Measurements from ENCODE around the gene ECE2.

ECE2 gene

DNA sequence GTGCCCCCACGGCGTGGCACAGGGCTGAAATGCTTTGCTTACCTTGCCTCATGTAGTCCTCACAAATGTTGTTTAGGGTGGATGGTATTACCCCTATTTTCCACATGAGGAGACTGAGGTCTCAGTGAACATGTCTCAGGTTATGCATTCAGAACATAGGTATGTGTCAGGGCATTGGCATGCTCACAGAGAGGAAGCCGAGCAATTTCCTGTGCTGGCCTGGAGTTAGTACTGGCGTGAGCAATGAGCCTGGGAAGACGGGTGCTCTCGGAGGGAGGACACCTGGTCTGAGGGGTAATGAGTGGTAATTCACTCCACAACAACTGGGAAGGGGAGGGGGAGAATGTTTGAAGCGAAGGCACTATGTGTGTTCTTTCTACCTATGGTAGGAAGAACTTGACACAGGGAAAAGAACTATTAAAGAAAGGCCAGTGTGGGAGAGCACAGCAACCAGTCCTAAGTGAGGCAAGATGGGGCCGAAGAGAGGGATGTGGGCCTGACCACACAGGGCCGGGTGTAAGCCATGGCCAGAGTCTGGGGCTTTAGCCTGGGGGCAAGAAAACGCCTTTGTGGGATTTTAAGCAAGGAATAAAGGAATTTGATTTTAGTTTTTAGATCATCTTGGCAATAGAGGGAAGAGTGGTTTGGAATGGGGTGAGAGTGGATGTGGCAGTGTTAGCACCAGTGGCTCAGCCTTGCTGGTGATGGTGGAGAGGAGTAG, 56.7 kb downstream of the ECE2 start:
- Histone ChIP-seq H4K20me1 (peaks cover 76 to 99% (median 89%) of the 10 kb centered on the region in 11 experiments; a peak in 21 of 22 replicates), H3K4me1 (peaks cover 11 to 46% (median 24%) of the 10 kb centered on the region in 10 experiments)

DNA sequence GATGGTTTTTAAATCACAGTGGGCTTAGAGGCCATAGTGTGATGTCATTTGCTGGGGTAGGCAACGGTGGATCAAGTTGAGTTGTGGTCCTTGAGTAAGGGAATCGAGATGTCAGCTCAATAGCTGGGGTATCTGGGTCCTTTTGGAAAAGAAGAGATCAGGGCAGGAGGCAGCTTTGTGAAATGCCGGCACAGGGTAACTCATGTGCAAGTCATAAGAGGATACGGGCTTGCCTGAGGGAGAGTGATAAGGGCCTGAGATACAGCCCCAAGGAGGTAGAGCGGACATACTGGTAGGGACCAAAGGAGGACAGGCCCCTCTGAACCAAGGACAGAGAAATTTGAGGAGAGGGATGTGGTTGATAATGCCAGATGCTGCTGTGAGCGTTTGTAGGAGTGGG, 57.4 kb downstream of the ECE2 start:
- H3K4me1 ChIP-seq: peaks cover 17 to 52% (median 31%) of the 10 kb centered on the region in 10 experiments
- peak overlapping the region in 7 of 11 experiments; percentile 10 to 61 (median 20); a peak in 7 of 22 replicates for H3K9ac ChIP-seq
- no peak overlapping the region for H3K27ac ChIP-seq
- H4K20me1 ChIP-seq: peaks cover 74 to 99% (median 87%) of the 10 kb centered on the region in 11 experiments; a peak in 21 of 22 replicates
- H3K4me2 ChIP-seq: no peak overlapping the region
- peaks cover 71 to 75% (median 73%) of the 10 kb centered on the region in 11 experiments for H3K36me3 ChIP-seq
- H3K9me3 ChIP-seq (replicated peaks in 1 of 11): no peaks in the 10 kb centered on the region
- TF ChIP-seq Cebpa-rat (IDR thresholded peaks at IDR 0.05): no peak
- peaks cover 0 to 5% (median 0%) of the 10 kb centered on the region in 11 experiments; a peak in 5 of 22 replicates for H3K27me3 ChIP-seq
- no peak overlapping the region for H3K4me3 ChIP-seq

More for the DNA sequence above, 56.7 kb downstream of the ECE2 start:
- no peak overlapping the region for H3K27ac ChIP-seq
- H3K36me3 ChIP-seq: peaks cover 78 to 81% (median 79%) of the 10 kb centered on the region in 11 experiments
- H3K9me3 ChIP-seq (replicated peaks in 1 of 11): no peaks in the 10 kb centered on the region
- no peaks in the 10 kb centered on the region for H3K27me3 ChIP-seq
- H3K4me2 ChIP-seq: no peak overlapping the region
- H3K9ac ChIP-seq: peak overlapping the region in 7 of 11 experiments; percentile 2 to 61 (median 20); a peak in 9 of 22 replicates
- TF ChIP-seq Cebpa-rat (IDR thresholded peaks at IDR 0.05): no peak
- no peak overlapping the region for H3K4me3 ChIP-seq

DNA sequence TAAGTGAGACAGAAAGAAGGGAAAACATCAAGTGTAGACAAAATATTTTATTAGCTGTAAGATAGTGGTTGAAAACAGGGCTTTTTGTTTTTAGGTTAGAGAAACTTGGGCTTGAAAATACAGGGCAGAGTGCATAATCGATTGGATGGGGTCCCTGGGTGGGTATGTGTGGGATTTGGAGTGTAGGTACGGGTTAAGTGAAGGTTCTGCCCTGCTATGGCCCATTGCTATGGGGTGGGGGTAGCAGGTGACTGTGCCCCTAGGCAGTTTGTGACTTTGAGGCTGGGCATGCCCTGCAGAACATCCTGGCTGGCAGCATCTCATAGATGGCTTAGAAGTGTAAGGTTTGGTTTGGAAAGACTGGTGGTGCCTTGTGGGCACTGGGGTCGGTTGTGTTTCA, 57.9 kb downstream of the ECE2 start:
- Histone ChIP-seq H3K36me3 (peaks cover 66 to 70% (median 68%) of the 10 kb centered on the region in 11 experiments), H3K4me2 (no peak overlapping the region), H3K4me1 (peaks cover 22 to 58% (median 36%) of the 10 kb centered on the region in 10 experiments)

GRCh38 chr3:184334470-184335158, 58.8 kb downstream of the ECE2 start:
- TF ChIP-seq Cebpa-rat (IDR thresholded peaks at IDR 0.05): no peak
- H3K9me3 ChIP-seq (replicated peaks in 1 of 11): no peaks in the 10 kb centered on the region
- H3K9ac ChIP-seq: peak overlapping the region in 7 of 11 experiments; percentile 11 to 83 (median 78); a peak in 7 of 22 replicates
- H3K36me3 ChIP-seq: peaks cover 57 to 60% (median 58%) of the 10 kb centered on the region in 11 experiments
- H3K4me2 ChIP-seq: peak overlapping the region in 2 of 11 experiments; percentile 93 to 98; a peak in 3 of 22 replicates
- H4K20me1 ChIP-seq: peaks cover 71 to 99% (median 86%) of the 10 kb centered on the region in 11 experiments; a peak in 21 of 22 replicates
- H3K27ac ChIP-seq: peak overlapping the region in 3 of 11 experiments; percentile 16 to 71 (median 38); a peak in 5 of 22 replicates
- H3K27me3 ChIP-seq: peaks cover 0 to 15% (median 0%) of the 10 kb centered on the region in 11 experiments; a peak in 6 of 22 replicates
- no peak overlapping the region for H3K4me3 ChIP-seq
- H3K4me1 ChIP-seq: peaks cover 32 to 67% (median 45%) of the 10 kb centered on the region in 10 experiments

More for the DNA sequence above, 57.9 kb downstream of the ECE2 start:
- Histone ChIP-seq H3K27me3 (peaks cover 0 to 9% (median 0%) of the 10 kb centered on the region in 11 experiments; a peak in 6 of 22 replicates), H3K9me3 (replicated peaks in 1 of 11) (no peaks in the 10 kb centered on the region), H3K27ac (0 out of 22 replicates have a peak overlapping the region, but pooled peaks of 1 of the 11 experiments have one; percentile 9), H4K20me1 (peaks cover 74 to 99% (median 86%) of the 10 kb centered on the region in 11 experiments; a peak in 21 of 22 replicates), H3K4me3 (no peak overlapping the region), H3K9ac (peak overlapping the region in 6 of 11 experiments; percentile 10 to 61 (median 22); a peak in 7 of 22 replicates)
- TF ChIP-seq Cebpa-rat (IDR thresholded peaks at IDR 0.05): no peak

GRCh38 chr3:184335291-184335660, 59.5 kb downstream of the ECE2 start:
- Histone ChIP-seq H3K4me3 (peak overlapping the region; percentile 63 to 81 (median 70); a peak in 16 of 20 replicates), H3K27ac (peak overlapping the region in 10 of 11 experiments; percentile 31 to 76 (median 63); a peak in 16 of 22 replicates), H4K20me1 (peaks cover 64 to 97% (median 82%) of the 10 kb centered on the region in 11 experiments; a peak in 21 of 22 replicates), H3K36me3 (peaks cover 50 to 54% (median 52%) of the 10 kb centered on the region in 11 experiments), H3K9me3 (replicated peaks in 1 of 11) (no peaks in the 10 kb centered on the region), H3K27me3 (peaks cover 0 to 15% (median 0%) of the 10 kb centered on the region in 11 experiments; a peak in 6 of 22 replicates), H3K9ac (peak overlapping the region; percentile 69 to 86 (median 78); a peak in 19 of 22 replicates), H3K4me2 (peak overlapping the region; percentile 93 to 99 (median 98)), H3K4me1 (peaks cover 38 to 73% (median 50%) of the 10 kb centered on the region in 10 experiments)
- no peak for TF ChIP-seq Cebpa-rat (IDR thresholded peaks at IDR 0.05)

DNA sequence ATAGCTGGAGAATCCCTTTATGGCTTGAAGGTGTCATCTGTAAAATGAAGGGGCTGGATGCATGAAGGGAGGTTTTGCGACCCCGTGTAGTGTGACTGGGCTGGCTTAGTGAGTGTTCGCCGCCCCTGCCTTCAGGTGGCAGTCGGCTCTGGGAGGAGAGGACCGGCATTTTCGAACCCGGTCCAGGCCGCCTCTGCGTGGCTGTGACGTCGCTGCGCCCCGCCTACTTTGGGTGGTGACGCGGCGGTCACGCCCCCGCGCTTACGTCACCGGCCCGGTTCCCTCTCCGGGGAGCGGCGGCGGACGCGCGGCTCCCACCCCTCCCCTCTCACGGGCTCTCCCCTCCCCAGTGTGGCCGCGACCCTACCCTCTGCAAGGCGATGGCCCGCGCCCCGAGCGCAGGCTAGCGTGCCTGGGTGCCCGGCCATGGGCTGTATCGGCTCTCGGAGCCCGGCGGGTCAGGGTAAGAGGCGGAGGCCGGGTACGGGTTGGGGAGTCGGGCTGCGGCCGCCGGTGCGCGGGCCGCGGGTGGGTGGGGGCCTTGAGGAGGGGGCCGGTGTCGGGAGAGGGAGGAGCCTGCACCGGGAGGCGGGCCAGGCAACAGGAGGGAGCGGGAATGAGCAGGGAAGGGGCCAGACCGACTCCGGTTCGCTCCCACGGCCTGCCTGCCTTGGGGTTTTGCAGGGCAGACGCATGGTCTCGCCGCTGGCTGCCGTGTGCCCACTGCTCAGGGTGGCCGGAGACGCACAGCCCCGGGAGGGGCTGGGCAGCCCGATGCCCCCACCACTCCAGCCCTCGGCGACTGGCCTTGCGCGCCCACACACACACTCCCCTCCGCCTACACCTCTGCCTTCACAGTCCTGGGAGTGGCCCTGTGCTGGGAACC, 60.1 kb downstream of the ECE2 start:
- H3K4me1 ChIP-seq: peaks cover 44 to 80% (median 53%) of the 10 kb centered on the region in 10 experiments

DNA sequence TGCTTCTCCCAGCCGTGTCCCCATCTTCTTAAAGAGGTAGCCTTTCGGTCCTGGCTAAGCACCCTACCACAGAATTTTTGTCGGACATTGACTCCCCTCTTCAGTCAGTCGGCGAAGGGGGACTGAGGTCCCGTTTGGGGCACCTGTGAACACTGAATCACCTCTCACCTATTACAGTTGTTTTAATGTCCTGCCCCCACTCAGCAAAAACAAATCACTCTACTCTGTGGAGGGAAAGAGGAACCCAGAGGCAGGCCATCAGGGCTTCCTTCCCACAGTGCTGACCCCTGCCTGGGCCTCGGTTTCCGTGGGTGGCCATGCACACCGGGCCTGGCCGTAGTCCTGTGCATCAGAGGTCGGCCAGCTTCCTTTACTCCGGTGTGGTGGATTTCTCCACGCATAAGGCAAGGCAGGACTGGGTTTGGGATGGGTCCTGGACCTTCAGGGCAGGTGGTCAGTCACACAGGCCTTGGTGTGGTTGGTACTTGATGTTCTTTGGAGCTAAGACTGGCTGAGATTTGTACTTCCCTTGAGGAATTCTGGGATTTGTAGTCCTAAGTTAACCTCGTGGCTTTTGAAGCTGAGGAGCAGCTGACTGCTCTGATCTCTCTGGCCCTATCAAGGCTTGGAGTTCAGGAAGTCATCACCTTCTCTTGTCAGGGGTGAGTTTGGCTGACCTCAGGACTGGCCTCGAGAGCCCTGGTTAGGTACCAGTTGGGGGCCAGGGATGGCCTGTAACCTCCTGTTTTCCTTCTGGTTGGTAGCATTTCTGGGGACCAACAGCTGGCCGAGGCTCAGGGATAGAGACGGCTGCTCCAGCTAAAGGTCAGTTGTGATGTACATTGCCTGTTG, 61.0 kb downstream of the ECE2 start:
- H3K4me3 ChIP-seq: peak overlapping the region; percentile 63 to 81 (median 70)
- no peaks in the 10 kb centered on the region for H3K9me3 ChIP-seq (replicated peaks in 1 of 11)
- H3K9ac ChIP-seq: peak overlapping the region; percentile 69 to 86 (median 78)
- peak overlapping the region; percentile 93 to 99 (median 98) for H3K4me2 ChIP-seq
- peak overlapping the region in 10 of 11 experiments; percentile 45 to 76 (median 65); a peak in 20 of 22 replicates for H3K27ac ChIP-seq
- peaks cover 35 to 40% (median 39%) of the 10 kb centered on the region in 11 experiments for H3K36me3 ChIP-seq
- peaks cover 52 to 86% (median 60%) of the 10 kb centered on the region in 10 experiments for H3K4me1 ChIP-seq
- no peak for TF ChIP-seq Cebpa-rat (IDR thresholded peaks at IDR 0.05)
- H4K20me1 ChIP-seq: peaks cover 49 to 89% (median 67%) of the 10 kb centered on the region in 11 experiments; a peak in 21 of 22 replicates
- peaks cover 0 to 15% (median 0%) of the 10 kb centered on the region in 11 experiments; a peak in 6 of 22 replicates for H3K27me3 ChIP-seq

More for the DNA sequence above, 60.1 kb downstream of the ECE2 start:
- peak overlapping the region; percentile 45 to 76 (median 63); a peak in 21 of 22 replicates for H3K27ac ChIP-seq
- H3K4me2 ChIP-seq: peak overlapping the region; percentile 93 to 99 (median 98)
- H3K27me3 ChIP-seq: peaks cover 0 to 15% (median 0%) of the 10 kb centered on the region in 11 experiments; a peak in 6 of 22 replicates
- peak overlapping the region; percentile 69 to 86 (median 78) for H3K9ac ChIP-seq
- peak overlapping the region; percentile 63 to 81 (median 70) for H3K4me3 ChIP-seq
- peaks cover 58 to 93% (median 75%) of the 10 kb centered on the region in 11 experiments; a peak in 21 of 22 replicates for H4K20me1 ChIP-seq
- H3K36me3 ChIP-seq: peaks cover 44 to 47% (median 45%) of the 10 kb centered on the region in 11 experiments
- H3K9me3 ChIP-seq (replicated peaks in 1 of 11): no peaks in the 10 kb centered on the region
- no peak for TF ChIP-seq Cebpa-rat (IDR thresholded peaks at IDR 0.05)
